HepG2 (cell line): ENCODE data around the gene PCDHGA12.

Experiments used
- EZH2 ChIP-seq: conservative IDR thresholded peaks from 2 replicates; pipeline ENCODE4 v1.6.1; 2012; ENCODE audit warnings: mild to moderate bottlenecking, low read depth, low read length, moderate library complexity
- KLF15 ChIP-seq: sonication (generic); formaldehyde crosslinking; IDR thresholded peaks from 2 replicates; pipeline ENCODE4 v1.8.1; 2023; ENCODE audit warnings: borderline replicate concordance, mild to moderate bottlenecking, inconsistent platforms, missing genetic modification reagents, mixed read lengths
- POLR2A ChIP-seq, 2 experiments: IDR thresholded peaks; 2 replicates each; pipeline ENCODE4 v1.6.1; 2011; ENCODE audit warnings: low read depth in 2 of 2, low read length in 2 of 2, mild to moderate bottlenecking in 1 of 2, moderate library complexity in 1 of 2; ENCODE audit not compliant: insufficient read depth in 1 of 2
- POLR2AphosphoS5 ChIP-seq: IDR thresholded peaks from 2 replicates; pipeline ENCODE4 v1.6.1; 2012; ENCODE audit warnings: low read depth, low read length
- SP2 ChIP-seq: sonication (generic); formaldehyde crosslinking; IDR thresholded peaks from 2 replicates; pipeline ENCODE4 v1.5.1; 2020; ENCODE audit warnings: mild to moderate bottlenecking, missing genetic modification reagents
- SP4 ChIP-seq: sonication (generic); formaldehyde crosslinking; IDR thresholded peaks from 2 replicates; pipeline ENCODE4 v1.8.1; 2023; ENCODE audit warnings: mild to moderate bottlenecking, missing genetic modification reagents
- ZBTB7A ChIP-seq: sonication (generic); formaldehyde crosslinking; IDR thresholded peaks from 2 replicates; pipeline ENCODE4 v1.8.0; 2022; ENCODE audit warnings: mild to moderate bottlenecking, missing genetic modification reagents
- ZNF274 ChIP-seq: sonication (generic); formaldehyde crosslinking; IDR thresholded peaks from 2 replicates; pipeline ENCODE4 v1.5.1; 2020; ENCODE audit warnings: mild to moderate bottlenecking, missing genetic modification reagents
- ZNF652 ChIP-seq: IDR thresholded peaks from 2 replicates; pipeline ENCODE4 v1.6.1; 2016; ENCODE audit warnings: low read depth, borderline replicate concordance
- TF ChIP-seq, protein P1 (sequence below): sonication (generic); formaldehyde crosslinking; IDR thresholded peaks from 2 replicates; pipeline ENCODE4 v1.8.1; 2022; ENCODE audit warnings: low read depth, mild to moderate bottlenecking, missing genetic modification reagents
- TF ChIP-seq, protein P2 (sequence below): IDR thresholded peaks from 2 replicates; pipeline ENCODE4 v1.6.1; 2012; ENCODE audit warnings: inconsistent platforms
- TF ChIP-seq, protein P3 (sequence below): sonication (generic); formaldehyde crosslinking; IDR thresholded peaks from 2 replicates; pipeline ENCODE4 v1.4.0; 2020; ENCODE audit warnings: missing genetic modification reagents
- TF ChIP-seq, protein P4 (sequence below): sonication (generic); formaldehyde crosslinking; IDR thresholded peaks from 2 replicates; pipeline ENCODE4 v1.4.0; 2020; ENCODE audit warnings: missing genetic modification reagents

DNA sequence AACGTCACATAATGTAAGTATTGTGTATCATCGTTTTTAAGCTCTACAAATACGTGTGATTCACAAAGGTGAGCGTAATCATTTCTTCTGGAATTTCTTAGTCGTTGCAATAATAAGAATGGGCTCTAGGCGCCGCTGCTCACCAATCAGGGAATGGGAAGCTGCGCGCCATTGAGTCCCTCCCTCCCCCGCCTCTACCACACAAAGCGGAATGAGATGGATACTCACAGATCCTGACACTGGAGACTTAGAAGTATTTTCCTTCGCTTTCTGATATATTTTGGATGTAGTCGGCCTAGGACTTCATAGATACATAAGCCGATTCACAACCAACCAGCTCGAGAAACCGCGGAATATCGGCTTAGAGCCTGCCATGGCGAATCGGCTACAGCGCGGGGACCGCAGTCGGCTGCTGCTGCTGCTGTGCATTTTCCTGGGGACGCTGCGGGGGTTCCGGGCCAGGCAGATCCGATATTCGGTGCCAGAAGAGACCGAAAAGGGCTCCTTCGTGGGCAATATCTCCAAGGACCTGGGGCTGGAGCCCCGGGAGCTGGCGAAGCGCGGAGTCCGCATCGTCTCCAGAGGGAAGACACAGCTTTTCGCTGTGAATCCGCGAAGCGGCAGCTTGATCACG is 9.3 kb upstream of the PCDHGA12 start, which contains the start of gene PCDHGA11:
- TF ChIP-seq SP2 (no peak), ZNF652 (CRISPR knock-in tag) (no peak), POLR2AphosphoS5 (no peak), ZBTB7A (no peak), ZNF274 (CRISPR knock-in tag) (no peak), EZH2 (no peak), POLR2A (IDR thresholded peaks at IDR 0.05; ENCODE audit: insufficient read depth in 1 of 2, low read depth in 2 of 2, low read length in 2 of 2) (no peak), KLF15 (CRISPR knock-in tag) (no peak), SP4 (CRISPR knock-in tag) (no peak)
- TF ChIP-seq, protein P1, sequence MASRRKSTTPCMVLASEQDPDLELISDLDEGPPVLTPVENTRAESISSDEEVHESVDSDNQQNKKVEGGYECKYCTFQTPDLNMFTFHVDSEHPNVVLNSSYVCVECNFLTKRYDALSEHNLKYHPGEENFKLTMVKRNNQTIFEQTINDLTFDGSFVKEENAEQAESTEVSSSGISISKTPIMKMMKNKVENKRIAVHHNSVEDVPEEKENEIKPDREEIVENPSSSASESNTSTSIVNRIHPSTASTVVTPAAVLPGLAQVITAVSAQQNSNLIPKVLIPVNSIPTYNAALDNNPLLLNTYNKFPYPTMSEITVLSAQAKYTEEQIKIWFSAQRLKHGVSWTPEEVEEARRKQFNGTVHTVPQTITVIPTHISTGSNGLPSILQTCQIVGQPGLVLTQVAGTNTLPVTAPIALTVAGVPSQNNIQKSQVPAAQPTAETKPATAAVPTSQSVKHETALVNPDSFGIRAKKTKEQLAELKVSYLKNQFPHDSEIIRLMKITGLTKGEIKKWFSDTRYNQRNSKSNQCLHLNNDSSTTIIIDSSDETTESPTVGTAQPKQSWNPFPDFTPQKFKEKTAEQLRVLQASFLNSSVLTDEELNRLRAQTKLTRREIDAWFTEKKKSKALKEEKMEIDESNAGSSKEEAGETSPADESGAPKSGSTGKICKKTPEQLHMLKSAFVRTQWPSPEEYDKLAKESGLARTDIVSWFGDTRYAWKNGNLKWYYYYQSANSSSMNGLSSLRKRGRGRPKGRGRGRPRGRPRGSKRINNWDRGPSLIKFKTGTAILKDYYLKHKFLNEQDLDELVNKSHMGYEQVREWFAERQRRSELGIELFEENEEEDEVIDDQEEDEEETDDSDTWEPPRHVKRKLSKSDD = no peak
- TF ChIP-seq, protein P2, sequence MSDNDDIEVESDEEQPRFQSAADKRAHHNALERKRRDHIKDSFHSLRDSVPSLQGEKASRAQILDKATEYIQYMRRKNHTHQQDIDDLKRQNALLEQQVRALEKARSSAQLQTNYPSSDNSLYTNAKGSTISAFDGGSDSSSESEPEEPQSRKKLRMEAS = no peak
- TF ChIP-seq, protein P3, sequence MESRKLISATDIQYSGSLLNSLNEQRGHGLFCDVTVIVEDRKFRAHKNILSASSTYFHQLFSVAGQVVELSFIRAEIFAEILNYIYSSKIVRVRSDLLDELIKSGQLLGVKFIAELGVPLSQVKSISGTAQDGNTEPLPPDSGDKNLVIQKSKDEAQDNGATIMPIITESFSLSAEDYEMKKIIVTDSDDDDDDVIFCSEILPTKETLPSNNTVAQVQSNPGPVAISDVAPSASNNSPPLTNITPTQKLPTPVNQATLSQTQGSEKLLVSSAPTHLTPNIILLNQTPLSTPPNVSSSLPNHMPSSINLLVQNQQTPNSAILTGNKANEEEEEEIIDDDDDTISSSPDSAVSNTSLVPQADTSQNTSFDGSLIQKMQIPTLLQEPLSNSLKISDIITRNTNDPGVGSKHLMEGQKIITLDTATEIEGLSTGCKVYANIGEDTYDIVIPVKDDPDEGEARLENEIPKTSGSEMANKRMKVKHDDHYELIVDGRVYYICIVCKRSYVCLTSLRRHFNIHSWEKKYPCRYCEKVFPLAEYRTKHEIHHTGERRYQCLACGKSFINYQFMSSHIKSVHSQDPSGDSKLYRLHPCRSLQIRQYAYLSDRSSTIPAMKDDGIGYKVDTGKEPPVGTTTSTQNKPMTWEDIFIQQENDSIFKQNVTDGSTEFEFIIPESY (CRISPR knock-in tag) = no peak
- TF ChIP-seq, protein P4, sequence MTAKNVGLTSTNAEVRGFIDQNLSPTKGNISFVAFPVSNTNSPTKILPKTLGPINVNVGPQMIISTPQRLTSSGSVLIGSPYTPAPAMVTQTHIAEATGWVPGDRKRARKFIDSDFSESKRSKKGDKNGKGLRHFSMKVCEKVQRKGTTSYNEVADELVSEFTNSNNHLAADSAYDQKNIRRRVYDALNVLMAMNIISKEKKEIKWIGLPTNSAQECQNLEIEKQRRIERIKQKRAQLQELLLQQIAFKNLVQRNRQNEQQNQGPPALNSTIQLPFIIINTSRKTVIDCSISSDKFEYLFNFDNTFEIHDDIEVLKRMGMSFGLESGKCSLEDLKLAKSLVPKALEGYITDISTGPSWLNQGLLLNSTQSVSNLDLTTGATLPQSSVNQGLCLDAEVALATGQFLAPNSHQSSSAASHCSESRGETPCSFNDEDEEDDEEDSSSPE (CRISPR knock-in tag) = no peak
